ENCODE data around the gene SH3BGRL. TPM values are rescaled to one million over a fixed set of nuclear protein-coding genes. Genes with fewer than 3 reads are reported as not detected.

Gene SH3BGRL
- polyA plus RNA-seq (2013, experiment 1 of 4): 76.8 TPM
- 84.1 TPM for polyA plus RNA-seq (2013, experiment 2 of 4)
- 72.2 TPM for polyA plus RNA-seq (2013, experiment 3 of 4)
- 83.2 TPM for polyA plus RNA-seq (2013, experiment 4 of 4)

GRCh38 chrX:81201671-81202455, at the start of gene SH3BGRL, which contains the start of gene HMGN5:
Gene SH3BGRL, plus strand, starts transcription at chrX:81202102. Its CDS starts 99 bp downstream, at chrX:81202201.
Gene HMGN5, minus strand, starts transcription at chrX:81201913. Its CDS starts 80,364 bp downstream, at chrX:81121549.
- Histone ChIP-seq H3K27ac (ENCODE audit: insufficient read depth, low read depth, low read length, poor library complexity, severe bottlenecking) (peak within 1 kb of the TSS; percentile 88), H3K36me3 (ENCODE audit: control insufficient read depth, insufficient read depth, low read length) (no peaks in the 10 kb centered on the region), H3K9me3 (ENCODE audit: control insufficient read depth, low read length) (no peaks in the 10 kb centered on the region), H3K4me3 (ENCODE audit: insufficient read depth, low read depth, low read length) (peak within 1 kb of the TSS; percentile 65), H3K4me1 (ENCODE audit: control insufficient read depth, insufficient read depth, low read length) (no peaks in the 10 kb centered on the region), H3K27me3 (ENCODE audit: control insufficient read depth, insufficient read depth, low read length, poor library complexity, severe bottlenecking) (no peaks in the 10 kb centered on the region)
- 0% methylated on average over 18 to 23 of the region's 23 CpGs for WGBS, 2 experiments

- Histone ChIP-seq H3K27ac (ENCODE audit: insufficient read depth, low read depth, low read length, poor library complexity, severe bottlenecking) (no peak overlapping the region), H3K36me3 (ENCODE audit: control insufficient read depth, insufficient read depth, low read length) (no peaks in the 10 kb centered on the region), H3K4me3 (ENCODE audit: insufficient read depth, low read depth, low read length) (no peak overlapping the region), H3K9me3 (ENCODE audit: control insufficient read depth, low read length) (no peaks in the 10 kb centered on the region), H3K27me3 (ENCODE audit: control insufficient read depth, insufficient read depth, low read length, poor library complexity, severe bottlenecking) (no peaks in the 10 kb centered on the region), H3K4me1 (ENCODE audit: control insufficient read depth, insufficient read depth, low read length) (no peaks in the 10 kb centered on the region)
- 95 to 98% methylated on average over 2 to 3 of the region's 3 CpGs for WGBS, 2 experiments
These were observed 33.5 kb upstream of the SH3BGRL start for GRCh38 chrX:81168391-81168790.

GRCh38 chrX:81174286-81174685, 27.6 kb upstream of the SH3BGRL start:
- Histone ChIP-seq H3K4me3 (ENCODE audit: insufficient read depth, low read depth, low read length) (no peak overlapping the region), H3K36me3 (ENCODE audit: control insufficient read depth, insufficient read depth, low read length) (no peaks in the 10 kb centered on the region), H3K9me3 (ENCODE audit: control insufficient read depth, low read length) (no peaks in the 10 kb centered on the region), H3K4me1 (ENCODE audit: control insufficient read depth, insufficient read depth, low read length) (no peaks in the 10 kb centered on the region), H3K27ac (ENCODE audit: insufficient read depth, low read depth, low read length, poor library complexity, severe bottlenecking) (no peak overlapping the region), H3K27me3 (ENCODE audit: control insufficient read depth, insufficient read depth, low read length, poor library complexity, severe bottlenecking) (no peaks in the 10 kb centered on the region)
- no CpG with 5 or more reads among the region's 1 CpG for WGBS, 2 experiments

GRCh38 chrX:81195259-81195658, 6.6 kb upstream of the SH3BGRL start:
- Histone ChIP-seq H3K4me3 (ENCODE audit: insufficient read depth, low read depth, low read length) (no peak overlapping the region), H3K4me1 (ENCODE audit: control insufficient read depth, insufficient read depth, low read length) (no peaks in the 10 kb centered on the region), H3K36me3 (ENCODE audit: control insufficient read depth, insufficient read depth, low read length) (no peaks in the 10 kb centered on the region), H3K9me3 (ENCODE audit: control insufficient read depth, low read length) (no peaks in the 10 kb centered on the region), H3K27me3 (ENCODE audit: control insufficient read depth, insufficient read depth, low read length, poor library complexity, severe bottlenecking) (no peaks in the 10 kb centered on the region), H3K27ac (ENCODE audit: insufficient read depth, low read depth, low read length, poor library complexity, severe bottlenecking) (no peak overlapping the region)
- 89 to 98% methylated on average over 1 to 2 of the region's 2 CpGs for WGBS, 2 experiments

GRCh38 chrX:81195712-81196111, 6.2 kb upstream of the SH3BGRL start:
- Histone ChIP-seq H3K36me3 (ENCODE audit: control insufficient read depth, insufficient read depth, low read length) (no peaks in the 10 kb centered on the region), H3K4me3 (ENCODE audit: insufficient read depth, low read depth, low read length) (no peak overlapping the region), H3K27me3 (ENCODE audit: control insufficient read depth, insufficient read depth, low read length, poor library complexity, severe bottlenecking) (no peaks in the 10 kb centered on the region), H3K9me3 (ENCODE audit: control insufficient read depth, low read length) (no peaks in the 10 kb centered on the region), H3K4me1 (ENCODE audit: control insufficient read depth, insufficient read depth, low read length) (no peaks in the 10 kb centered on the region), H3K27ac (ENCODE audit: insufficient read depth, low read depth, low read length, poor library complexity, severe bottlenecking) (no peak overlapping the region)
- WGBS, 2 experiments: 19 to 21% methylated on average over 5 of the region's 5 CpGs

- no peaks in the 10 kb centered on the region for H3K27me3 ChIP-seq (ENCODE audit: control insufficient read depth, insufficient read depth, low read length, poor library complexity, severe bottlenecking)
- WGBS, 2 experiments: 88% methylated on average over 1 of the region's 1 CpG; no CpG with 5 or more reads in 1 of the 2 experiments
- peak overlapping the region; percentile 65 for H3K4me3 ChIP-seq (ENCODE audit: insufficient read depth, low read depth, low read length)
- H3K9me3 ChIP-seq (ENCODE audit: control insufficient read depth, low read length): no peaks in the 10 kb centered on the region
- H3K4me1 ChIP-seq (ENCODE audit: control insufficient read depth, insufficient read depth, low read length): no peaks in the 10 kb centered on the region
- no peaks in the 10 kb centered on the region for H3K36me3 ChIP-seq (ENCODE audit: control insufficient read depth, insufficient read depth, low read length)
- no peak overlapping the region for H3K27ac ChIP-seq (ENCODE audit: insufficient read depth, low read depth, low read length, poor library complexity, severe bottlenecking)
These were observed 831 bp upstream of the SH3BGRL start for GRCh38 chrX:81201071-81201470.

GRCh38 chrX:81202456-81202819, 536 bp downstream of the SH3BGRL start:
- H3K4me3 ChIP-seq (ENCODE audit: insufficient read depth, low read depth, low read length): peak overlapping the region; percentile 65
- H3K36me3 ChIP-seq (ENCODE audit: control insufficient read depth, insufficient read depth, low read length): no peaks in the 10 kb centered on the region
- 1 to 2% methylated on average over 8 of the region's 8 CpGs for WGBS, 2 experiments
- H3K27me3 ChIP-seq (ENCODE audit: control insufficient read depth, insufficient read depth, low read length, poor library complexity, severe bottlenecking): no peaks in the 10 kb centered on the region
- H3K4me1 ChIP-seq (ENCODE audit: control insufficient read depth, insufficient read depth, low read length): no peaks in the 10 kb centered on the region
- peak overlapping the region; percentile 88 for H3K27ac ChIP-seq (ENCODE audit: insufficient read depth, low read depth, low read length, poor library complexity, severe bottlenecking)
- no peaks in the 10 kb centered on the region for H3K9me3 ChIP-seq (ENCODE audit: control insufficient read depth, low read length)

GRCh38 chrX:81202943-81203342, 1.0 kb downstream of the SH3BGRL start:
- no peaks in the 10 kb centered on the region for H3K4me1 ChIP-seq (ENCODE audit: control insufficient read depth, insufficient read depth, low read length)
- WGBS, 2 experiments: 38% methylated on average over 1 of the region's 1 CpG; no CpG with 5 or more reads in 1 of the 2 experiments
- no peaks in the 10 kb centered on the region for H3K27me3 ChIP-seq (ENCODE audit: control insufficient read depth, insufficient read depth, low read length, poor library complexity, severe bottlenecking)
- H3K9me3 ChIP-seq (ENCODE audit: control insufficient read depth, low read length): no peaks in the 10 kb centered on the region
- no peaks in the 10 kb centered on the region for H3K36me3 ChIP-seq (ENCODE audit: control insufficient read depth, insufficient read depth, low read length)
- no peak overlapping the region for H3K27ac ChIP-seq (ENCODE audit: insufficient read depth, low read depth, low read length, poor library complexity, severe bottlenecking)
- peak overlapping the region; percentile 65 for H3K4me3 ChIP-seq (ENCODE audit: insufficient read depth, low read depth, low read length)

- Histone ChIP-seq H3K4me1 (ENCODE audit: control insufficient read depth, insufficient read depth, low read length) (peaks cover 5% of the 10 kb centered on the region), H3K9me3 (ENCODE audit: control insufficient read depth, low read length) (no peaks in the 10 kb centered on the region), H3K4me3 (ENCODE audit: insufficient read depth, low read depth, low read length) (no peak overlapping the region), H3K27me3 (ENCODE audit: control insufficient read depth, insufficient read depth, low read length, poor library complexity, severe bottlenecking) (no peaks in the 10 kb centered on the region), H3K36me3 (ENCODE audit: control insufficient read depth, insufficient read depth, low read length) (no peaks in the 10 kb centered on the region), H3K27ac (ENCODE audit: insufficient read depth, low read depth, low read length, poor library complexity, severe bottlenecking) (no peak overlapping the region)
- WGBS, 2 experiments: no CpG with 5 or more reads among the region's 2 CpGs
These were observed 3.6 kb downstream of the SH3BGRL start for GRCh38 chrX:81205551-81205950.

- H3K4me1 ChIP-seq (ENCODE audit: control insufficient read depth, insufficient read depth, low read length): peaks cover 5% of the 10 kb centered on the region
- H3K9me3 ChIP-seq (ENCODE audit: control insufficient read depth, low read length): no peaks in the 10 kb centered on the region
- WGBS, 2 experiments: 92 to 97% methylated on average over 1 of the region's 1 CpG
- H3K36me3 ChIP-seq (ENCODE audit: control insufficient read depth, insufficient read depth, low read length): no peaks in the 10 kb centered on the region
- no peak overlapping the region for H3K4me3 ChIP-seq (ENCODE audit: insufficient read depth, low read depth, low read length)
- no peak overlapping the region for H3K27ac ChIP-seq (ENCODE audit: insufficient read depth, low read depth, low read length, poor library complexity, severe bottlenecking)
- H3K27me3 ChIP-seq (ENCODE audit: control insufficient read depth, insufficient read depth, low read length, poor library complexity, severe bottlenecking): no peaks in the 10 kb centered on the region
These were observed 4.6 kb downstream of the SH3BGRL start for GRCh38 chrX:81206476-81206875.

Data from ectodermal cell (in vitro differentiated cells).